HEK293 (cell line): ENCODE data around the gene ITGA11.

Source experiments
- CTCF ChIA-PET: fragments of 350-600 bp; formaldehyde crosslinking; extraction: SDS; loops from one replicate; lab custom pipeline; 2021; ENCODE audit warnings: antibody characterized with exemption; lab: Yijun Ruan, JAX
- POLR2A ChIA-PET: fragments of 300-600 bp; formaldehyde crosslinking; extraction: SDS; loops from one replicate; lab custom pipeline; 2020; ENCODE audit warnings: antibody characterized with exemption, inconsistent platforms; lab: Yijun Ruan, JAX
- H3K27ac ChIP-seq: fragments of 200-500 bp; sonication (Bioruptor generic); 2 replicates; pipeline ENCODE4 v1.5.1; 2014; ENCODE audit warnings: low read depth, low read length, control low read depth, inconsistent platforms; ENCODE audit errors: extremely low read depth
- H3K36me3 ChIP-seq, 2 experiments: fragments of 200-500 bp in 1 of 2; sonication (Bioruptor generic) in 1 of 2; 1 replicate in 1 of 2; 2 replicates in 1 of 2; pipeline ENCODE4 v1.5.1; 2014 to 2017; ENCODE audit warnings: inconsistent platforms in 2 of 2, low read length in 2 of 2; ENCODE audit not compliant: control insufficient read depth in 2 of 2, insufficient read depth in 1 of 2
- H3K4me1 ChIP-seq: fragments of 200-500 bp; sonication (Bioruptor generic); 2 replicates; pipeline ENCODE4 v1.5.1; 2014; ENCODE audit warnings: mild to moderate bottlenecking, low read length, inconsistent platforms; ENCODE audit not compliant: control insufficient read depth, insufficient read depth
- H3K4me3 ChIP-seq: 2 replicates; pipeline ENCODE4 v1.5.1; 2011; ENCODE audit warnings: low read depth, mild to moderate bottlenecking, control low read depth, low read length, moderate library complexity
- H3K9me3 ChIP-seq: fragments of 200-500 bp; sonication (Bioruptor generic); 2 replicates; pipeline ENCODE4 v1.5.1; 2014; ENCODE audit warnings: low read depth, low read length, inconsistent platforms; ENCODE audit not compliant: control insufficient read depth, insufficient read depth
- EGR2 ChIP-seq: fragments of 450-650 bp; formaldehyde crosslinking; IDR thresholded peaks from 2 replicates; pipeline ENCODE4 v1.5.1; 2016; ENCODE audit warnings: low read depth, missing biosample characterization, missing genetic modification characterization
- GFI1B ChIP-seq: fragments of 450-650 bp; formaldehyde crosslinking; IDR thresholded peaks from 2 replicates; pipeline ENCODE4 v1.5.1; 2016; ENCODE audit warnings: missing biosample characterization, missing genetic modification characterization
- HOXC10 ChIP-seq: sonication (generic); formaldehyde crosslinking; IDR thresholded peaks from 2 replicates; pipeline ENCODE4 v1.8.1; 2023; ENCODE audit warnings: mild to moderate bottlenecking, missing genetic modification reagents
- KLF1 ChIP-seq: fragments of 450-650 bp; formaldehyde crosslinking; IDR thresholded peaks from 2 replicates; pipeline ENCODE4 v1.5.1; 2016; ENCODE audit warnings: missing biosample characterization, missing genetic modification characterization
- KLF17 ChIP-seq: fragments of 450-650 bp; formaldehyde crosslinking; IDR thresholded peaks from 2 replicates; pipeline ENCODE4 v1.5.1; 2016; ENCODE audit warnings: missing biosample characterization, missing genetic modification characterization
- MEIS1 ChIP-seq: sonication (generic); formaldehyde crosslinking; IDR thresholded peaks from 2 replicates; pipeline ENCODE4 v1.8.1; 2022; ENCODE audit warnings: missing genetic modification reagents, mild to moderate bottlenecking, borderline replicate concordance
- OVOL3 ChIP-seq: fragments of 450-650 bp; formaldehyde crosslinking; IDR thresholded peaks from 2 replicates; pipeline ENCODE4 v1.5.1; 2016; ENCODE audit warnings: missing biosample characterization, missing genetic modification characterization
- SP7 ChIP-seq: fragments of 450-650 bp; formaldehyde crosslinking; IDR thresholded peaks from 2 replicates; pipeline ENCODE4 v1.5.1; 2016; ENCODE audit warnings: missing biosample characterization, missing genetic modification characterization
- ZFHX2 ChIP-seq: fragments of 450-650 bp; formaldehyde crosslinking; conservative IDR thresholded peaks from 2 replicates; pipeline ENCODE4 v1.5.1; 2016; ENCODE audit warnings: missing biosample characterization, missing genetic modification characterization
- ZFP41 ChIP-seq: fragments of 450-650 bp; formaldehyde crosslinking; IDR thresholded peaks from 2 replicates; pipeline ENCODE4 v1.5.1; 2016; ENCODE audit warnings: missing biosample characterization, missing genetic modification characterization, borderline replicate concordance
- ZNF132 ChIP-seq: fragments of 450-650 bp; formaldehyde crosslinking; IDR thresholded peaks from 2 replicates; pipeline ENCODE4 v1.5.1; 2017; ENCODE audit warnings: missing biosample characterization, missing genetic modification characterization, borderline replicate concordance
- ZNF24 ChIP-seq: fragments of 450-650 bp; formaldehyde crosslinking; IDR thresholded peaks from 2 replicates; pipeline ENCODE4 v1.5.1; 2016; ENCODE audit warnings: missing biosample characterization, missing genetic modification characterization
- ZNF274 ChIP-seq, 2 experiments: fragments of 200-500 bp in 1 of 2; fragments of 450-650 bp in 1 of 2; sonication (Bioruptor generic) in 1 of 2; formaldehyde crosslinking in 1 of 2; IDR thresholded peaks; 2 replicates each; pipeline versions ENCODE4 v1.5.1 to v1.6.1; 2014 to 2016; ENCODE audit warnings: borderline replicate concordance in 1 of 2, inconsistent platforms in 1 of 2, low read length in 1 of 2, missing biosample characterization in 1 of 2, missing genetic modification characterization in 1 of 2
- ZNF366 ChIP-seq: fragments of 450-650 bp; formaldehyde crosslinking; conservative IDR thresholded peaks from 2 replicates; pipeline ENCODE4 v1.5.1; 2016; ENCODE audit warnings: missing biosample characterization, missing genetic modification characterization
- ZNF416 ChIP-seq: fragments of 450-650 bp; formaldehyde crosslinking; IDR thresholded peaks from 2 replicates; pipeline ENCODE4 v1.5.1; 2016; ENCODE audit warnings: missing biosample characterization, missing genetic modification characterization
- ZNF529 ChIP-seq: fragments of 450-650 bp; formaldehyde crosslinking; IDR thresholded peaks from 2 replicates; pipeline ENCODE4 v1.5.1; 2017; ENCODE audit warnings: missing genetic modification characterization, missing biosample characterization; ENCODE audit not compliant: insufficient replicate concordance
- ZNF585B ChIP-seq: fragments of 450-650 bp; formaldehyde crosslinking; IDR thresholded peaks from 2 replicates; pipeline ENCODE4 v1.5.1; 2016; ENCODE audit warnings: missing biosample characterization, missing genetic modification characterization
- ZNF629 ChIP-seq: fragments of 450-650 bp; formaldehyde crosslinking; IDR thresholded peaks from 2 replicates; pipeline ENCODE4 v1.5.1; 2017; ENCODE audit warnings: missing biosample characterization, missing genetic modification characterization
- ZNF776 ChIP-seq: fragments of 450-650 bp; formaldehyde crosslinking; IDR thresholded peaks from 2 replicates; pipeline ENCODE4 v1.5.0; 2017; ENCODE audit warnings: missing biosample characterization, missing genetic modification characterization, borderline replicate concordance
- ZSCAN23 ChIP-seq: fragments of 450-650 bp; formaldehyde crosslinking; IDR thresholded peaks from 2 replicates; pipeline ENCODE4 v1.5.1; 2016; ENCODE audit warnings: missing biosample characterization, missing genetic modification characterization

The ITGA11 gene

GRCh38 chr15:68347392-68347791 lies 84.6 kb downstream of the ITGA11 start (continued):
- TF ChIP-seq ZNF274 (IDR thresholded peaks at IDR 0.05; ENCODE audit: low read length) (no peak), ZNF274 (tag by site-specific recombination; IDR thresholded peaks at IDR 0.05; ENCODE audit: borderline replicate concordance) (no peak), ZNF416 (tag by site-specific recombination) (no peak)

GRCh38 chr15:68346979-68347378 lies 85.0 kb downstream of the ITGA11 start:
- Histone ChIP-seq H3K4me3 (no peak overlapping the region), H3K9me3 (no peaks in the 10 kb centered on the region), H3K4me1 (no peaks in the 10 kb centered on the region), H3K36me3 (no peaks in the 10 kb centered on the region), H3K27ac (no peak overlapping the region)
- no peak for TF ChIP-seq SP7 (tag by site-specific recombination)
- ChIA-PET CTCF (interaction anchor here (0.9 to 1.1 kb wide), 2 partner anchors 40 to 212 kb away, joined by 3 read pairs; no protein-coding TSS in a partner anchor), POLR2A (no interaction called here)

- POLR2A ChIA-PET: no interaction called here
- no peaks in the 10 kb centered on the region for H3K36me3 ChIP-seq
- CTCF ChIA-PET: interaction anchor here (0.8 to 2.3 kb wide), 4 partner anchors 29 to 39 kb away, joined by 3 to 10 read pairs (median 4); no protein-coding TSS in a partner anchor
- no peaks in the 10 kb centered on the region for H3K9me3 ChIP-seq
- H3K4me3 ChIP-seq: no peak overlapping the region
- no peak for TF ChIP-seq ZNF585B
- H3K4me1 ChIP-seq: no peaks in the 10 kb centered on the region
- H3K27ac ChIP-seq: no peak overlapping the region
These were observed 86.5 kb downstream of the ITGA11 start for GRCh38 chr15:68345481-68345880.

- Histone ChIP-seq H3K4me3 (no peak overlapping the region), H3K9me3 (no peaks in the 10 kb centered on the region), H3K4me1 (no peaks in the 10 kb centered on the region), H3K27ac (no peak overlapping the region), H3K36me3 (no peaks in the 10 kb centered on the region)
- TF ChIP-seq ZNF529 (tag by site-specific recombination): no peak
- TF ChIP-seq ZNF274 (IDR thresholded peaks at IDR 0.05; ENCODE audit: low read length): no peak
- no peak for TF ChIP-seq ZNF274 (tag by site-specific recombination; IDR thresholded peaks at IDR 0.05; ENCODE audit: borderline replicate concordance)
- TF ChIP-seq ZNF24 (tag by site-specific recombination): no peak
- TF ChIP-seq OVOL3 (tag by site-specific recombination): no peak
- peak; percentile 62 for TF ChIP-seq EGR2 (tag by site-specific recombination)
- TF ChIP-seq ZFHX2 (tag by site-specific recombination): peak; percentile 45
- TF ChIP-seq ZNF629 (tag by site-specific recombination): peak; percentile 78
- no peak for TF ChIP-seq ZNF132
- TF ChIP-seq ZNF776: no peak
- TF ChIP-seq KLF1 (tag by site-specific recombination): no peak
- TF ChIP-seq KLF17: peak; percentile 45; the same call in 1 of the 2 replicates
- TF ChIP-seq ZFP41: no peak
- no peak for TF ChIP-seq ZSCAN23
- no peak for TF ChIP-seq HOXC10
- peak; percentile 53 for TF ChIP-seq ZNF366 (tag by site-specific recombination)
- no peak for TF ChIP-seq GFI1B (tag by site-specific recombination)
- TF ChIP-seq MEIS1 (CRISPR knock-in tag): no peak
- POLR2A ChIA-PET: no interaction called here
- CTCF ChIA-PET: interaction anchor here (1.0 to 2.3 kb wide), 2 partner anchors 28 to 38 kb away, joined by 4 to 10 read pairs; no protein-coding TSS in a partner anchor
These were observed 87.4 kb downstream of the ITGA11 start for GRCh38 chr15:68344600-68344999.
